IPS DF 4.7 (cell line): Measurements from ENCODE around the gene GATD1.

Experiments
- DNase-seq: peaks from one replicate; pipeline ENCODE4 v3.0.0-alpha.2; 2013; ENCODE audit warnings: low spot score; ENCODE audit errors: extremely low read depth

GATD1 gene

DNA sequence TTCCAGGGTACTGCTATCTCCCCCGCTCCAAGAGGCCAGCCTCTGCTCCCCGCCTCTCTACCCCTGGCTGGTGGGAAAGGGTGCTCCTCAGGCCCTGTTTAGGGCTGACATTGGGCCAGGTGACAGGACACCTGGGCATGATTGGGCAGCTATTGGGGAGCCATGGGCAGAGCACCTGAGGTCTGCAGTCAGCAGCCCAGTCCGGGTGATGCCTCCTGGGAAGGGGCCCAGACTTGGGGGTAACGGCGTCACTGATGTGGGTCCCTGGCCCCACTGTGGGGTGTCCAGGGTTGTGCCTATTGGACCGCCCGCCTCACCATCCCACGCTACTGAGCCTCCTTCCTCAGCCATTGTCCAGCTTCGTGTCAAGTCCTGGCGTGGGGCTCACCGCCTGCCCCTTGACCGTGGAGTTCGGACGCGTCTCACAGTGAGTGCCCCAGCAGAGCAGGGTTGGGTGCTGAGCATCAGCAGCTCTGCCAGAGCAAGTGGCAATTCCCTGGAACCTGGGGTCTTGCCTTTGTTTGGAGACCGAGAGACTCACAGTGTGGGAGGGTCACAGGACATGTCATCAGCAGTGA is 2.8 kb upstream of the GATD1 start:
- no peak for DNase-seq

DNA sequence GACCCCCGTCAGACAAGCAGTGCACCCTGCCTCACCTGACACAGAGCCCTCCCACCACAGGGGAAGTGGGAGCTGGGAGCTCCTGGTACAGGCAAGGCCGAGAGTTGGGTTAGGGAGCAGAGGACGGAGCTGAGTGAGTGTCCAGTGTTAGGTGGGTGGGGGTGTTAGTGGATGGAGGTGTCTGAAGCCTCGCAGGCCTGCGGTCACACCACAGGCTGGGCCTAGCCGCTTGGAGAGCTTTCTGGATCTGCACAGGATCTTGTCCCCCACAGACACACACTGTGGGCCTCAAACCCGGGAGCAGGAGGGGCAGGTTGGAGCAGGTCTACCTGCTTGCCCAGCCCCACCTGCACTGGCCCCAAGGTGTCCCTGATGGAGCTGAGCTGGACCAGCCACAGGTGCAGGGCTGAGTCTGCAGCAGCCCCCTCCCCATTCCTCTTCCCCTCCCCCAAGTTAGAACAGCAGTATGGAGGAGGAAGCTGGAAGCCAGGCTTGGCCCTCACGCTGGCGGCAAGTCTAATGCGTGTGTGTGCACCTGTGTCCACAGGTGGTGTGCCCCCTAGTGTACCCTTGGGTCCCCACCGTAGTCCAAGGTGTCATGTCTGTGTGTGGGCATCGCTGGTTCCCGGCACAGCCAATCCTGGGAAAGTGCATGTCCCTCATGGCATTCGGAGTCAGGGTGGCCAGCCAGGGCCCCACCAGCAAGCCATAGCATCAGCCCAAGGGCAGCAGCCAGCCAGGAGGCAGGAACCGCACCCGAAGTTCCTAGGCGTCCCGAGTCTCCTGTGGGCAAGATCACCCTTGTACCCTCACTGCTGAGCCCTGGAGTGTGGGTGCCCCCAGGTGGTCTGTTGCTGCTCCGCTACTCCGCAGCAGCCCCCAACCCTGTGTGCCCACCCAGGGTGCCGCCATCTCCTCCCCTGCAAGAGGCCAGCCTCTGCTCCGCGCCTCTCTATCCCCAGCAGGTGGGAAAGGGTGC is 2.0 kb upstream of the GATD1 start:
- DNase-seq = no peak

DNA sequence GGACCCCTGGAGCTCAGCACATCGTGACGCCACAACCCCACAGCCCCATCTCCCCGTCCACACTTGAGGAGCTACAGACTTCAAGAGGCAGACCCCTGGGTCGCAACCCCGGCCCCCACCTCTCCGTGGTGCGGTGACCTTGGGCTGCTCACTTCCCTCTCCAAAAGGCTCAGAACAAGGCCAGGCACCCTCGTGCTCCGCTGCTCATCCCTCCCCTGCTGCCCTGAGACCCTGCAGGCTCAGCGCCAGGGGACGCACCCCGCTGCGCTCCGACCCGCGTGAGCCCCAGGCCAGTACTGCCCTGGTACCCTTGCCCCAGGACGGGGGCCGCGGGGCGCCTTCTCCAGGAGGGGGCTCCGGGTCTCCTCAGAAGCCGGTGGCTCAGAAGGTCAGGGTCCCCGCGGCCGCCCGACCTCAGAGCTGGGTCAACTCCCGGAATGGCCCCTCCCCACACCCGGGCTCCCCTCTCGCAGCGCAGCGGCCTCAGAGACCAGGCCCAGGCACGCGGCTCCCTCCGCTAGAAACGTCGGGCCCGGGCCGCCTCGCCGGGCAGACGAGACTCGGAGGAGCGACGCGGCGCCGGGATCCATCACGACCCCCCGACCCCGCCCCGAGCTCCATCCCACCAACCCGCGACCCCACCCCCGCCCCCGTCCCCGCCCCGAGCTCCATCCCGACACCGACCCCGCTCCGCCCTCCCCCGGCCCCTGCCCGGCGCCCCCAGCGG is 563 bp downstream of the GATD1 start:
- DNase-seq = no peak

DNA sequence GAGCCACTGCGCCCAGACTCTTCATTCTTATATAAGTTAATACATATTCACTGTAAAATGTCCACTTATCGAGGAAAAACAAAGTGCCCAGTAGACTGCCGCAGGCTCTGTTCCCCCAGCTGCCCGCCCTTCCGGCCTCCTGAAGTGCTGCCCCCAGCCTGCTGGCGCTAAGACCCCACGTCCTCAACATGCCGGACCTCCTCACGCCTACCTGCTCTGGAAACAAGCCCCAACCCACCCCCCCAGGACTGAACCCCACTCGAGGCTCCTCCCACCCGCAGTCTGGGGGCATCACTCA is 1.1 kb downstream of the GATD1 start:
- no peak for DNase-seq

DNA sequence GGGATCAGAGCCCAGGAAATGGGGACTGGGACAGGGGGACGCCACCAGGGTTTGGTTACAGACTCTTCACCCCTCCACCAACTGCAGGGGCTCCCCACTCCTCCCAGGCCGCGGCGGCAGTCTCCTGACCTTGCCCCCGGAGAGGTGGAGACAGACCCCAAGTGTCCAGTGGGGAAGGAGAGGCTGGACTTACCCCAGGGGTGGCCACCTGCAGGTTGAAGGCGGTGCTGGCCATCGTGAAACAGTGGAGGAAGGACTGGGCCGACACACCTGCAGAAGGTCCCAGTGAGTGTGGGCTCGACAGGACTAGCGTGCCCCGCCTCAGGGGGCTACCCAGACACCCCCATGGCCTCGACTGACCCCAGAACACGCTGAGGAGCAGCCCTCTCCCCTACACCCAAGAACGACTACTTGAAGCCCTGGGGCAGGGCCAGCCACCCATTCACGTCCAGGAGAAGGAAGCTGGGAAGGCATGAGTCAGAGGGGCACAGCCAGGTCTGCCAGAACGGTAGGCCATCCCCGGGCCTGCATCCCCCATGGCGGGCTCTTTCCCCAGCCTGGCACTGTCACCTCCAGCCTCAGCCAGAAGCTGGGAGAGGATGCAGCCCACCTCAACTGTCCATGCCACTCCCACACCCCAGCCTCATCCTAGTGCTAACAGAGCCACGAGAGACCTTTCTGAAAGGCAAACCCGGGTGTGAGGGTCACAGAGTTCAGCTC is 2.3 kb downstream of the GATD1 start:
- no peak for DNase-seq

DNA sequence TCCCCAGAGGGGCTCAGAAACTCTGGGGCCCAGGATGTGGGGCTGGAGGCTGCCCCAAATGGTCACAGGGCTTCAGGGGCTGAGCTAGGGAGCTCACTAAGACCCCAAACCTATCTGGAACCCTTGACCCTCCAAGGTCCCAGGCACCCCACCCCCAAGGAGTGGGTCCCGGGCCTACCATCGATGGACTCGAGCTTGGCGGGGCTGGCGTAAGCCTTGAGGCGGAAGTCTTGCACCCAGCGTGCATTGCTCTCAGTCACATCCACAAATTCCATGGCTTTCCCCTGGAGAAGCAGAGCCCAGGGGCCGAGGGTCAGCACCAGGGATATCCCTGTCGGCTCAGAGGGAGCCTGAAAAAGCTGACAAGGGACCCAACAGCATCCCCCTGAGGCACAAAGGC is 3.5 kb downstream of the GATD1 start:
- no peak for DNase-seq

DNA sequence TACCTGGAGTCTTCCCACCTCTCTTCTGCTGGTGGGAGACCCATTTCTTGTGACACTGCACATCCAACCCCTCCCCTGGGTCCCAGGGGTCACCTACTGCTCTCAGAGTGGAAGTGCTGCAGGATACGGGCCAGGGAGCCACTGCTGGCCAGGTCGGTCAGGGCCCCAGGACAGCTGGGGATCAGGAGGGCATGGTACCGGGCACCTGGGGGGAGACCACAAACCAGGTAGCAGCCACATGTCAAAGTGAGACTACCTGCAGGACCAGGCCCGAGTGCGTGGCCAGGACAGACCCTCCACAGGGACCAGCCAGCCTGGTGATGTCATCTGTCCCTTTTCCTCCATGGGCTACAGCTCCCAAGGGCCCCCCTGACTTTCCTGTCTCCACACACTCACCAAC is 3.9 kb downstream of the GATD1 start:
- DNase-seq = no peak

DNA sequence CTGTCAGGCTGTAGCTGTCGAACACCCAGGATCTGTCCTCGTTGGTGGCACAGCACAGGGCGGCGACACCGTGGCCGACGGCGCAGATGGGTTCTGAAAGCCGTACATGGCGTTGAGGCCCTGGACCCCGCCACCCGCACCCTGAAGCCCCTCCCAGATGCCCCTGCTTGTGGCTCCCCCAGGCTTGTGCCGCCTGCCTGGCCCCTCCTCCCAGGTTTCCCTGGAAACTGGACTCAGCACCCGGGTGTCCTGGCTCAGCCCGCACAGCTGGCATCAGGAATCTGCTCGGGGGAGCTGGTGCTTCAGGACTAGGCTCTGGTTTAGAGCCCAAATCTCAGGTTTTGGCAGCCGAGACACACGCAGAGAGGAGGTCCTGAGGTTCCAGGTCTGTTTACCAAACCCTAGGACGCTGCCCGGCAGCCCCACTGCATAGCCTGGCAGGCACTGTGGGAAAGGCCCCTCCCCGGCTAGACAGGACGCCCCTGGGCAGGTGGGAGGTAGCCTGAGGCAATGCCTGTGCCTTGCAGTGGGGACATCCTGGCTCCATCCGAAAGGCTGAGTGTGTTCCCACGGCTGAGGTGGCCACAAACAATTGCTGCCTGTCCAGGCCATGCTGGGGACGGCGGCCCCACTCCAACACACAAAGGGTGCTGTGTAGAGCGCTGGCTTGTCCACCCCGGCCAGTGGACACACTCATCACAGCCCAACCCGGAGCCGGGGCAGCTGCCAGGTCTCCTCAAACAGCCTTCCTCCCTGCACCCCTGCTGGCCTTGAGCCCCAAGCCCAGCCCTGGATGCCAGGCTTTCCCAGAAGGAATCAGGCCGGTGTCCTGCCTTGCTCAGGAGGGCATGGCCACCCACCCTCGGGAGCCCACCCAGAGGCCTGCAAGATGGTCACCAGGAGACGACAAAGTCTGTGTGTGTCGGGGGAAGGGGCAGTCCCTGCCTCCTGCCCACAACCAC is 4.6 kb downstream of the GATD1 start:
- no peak for DNase-seq

DNA sequence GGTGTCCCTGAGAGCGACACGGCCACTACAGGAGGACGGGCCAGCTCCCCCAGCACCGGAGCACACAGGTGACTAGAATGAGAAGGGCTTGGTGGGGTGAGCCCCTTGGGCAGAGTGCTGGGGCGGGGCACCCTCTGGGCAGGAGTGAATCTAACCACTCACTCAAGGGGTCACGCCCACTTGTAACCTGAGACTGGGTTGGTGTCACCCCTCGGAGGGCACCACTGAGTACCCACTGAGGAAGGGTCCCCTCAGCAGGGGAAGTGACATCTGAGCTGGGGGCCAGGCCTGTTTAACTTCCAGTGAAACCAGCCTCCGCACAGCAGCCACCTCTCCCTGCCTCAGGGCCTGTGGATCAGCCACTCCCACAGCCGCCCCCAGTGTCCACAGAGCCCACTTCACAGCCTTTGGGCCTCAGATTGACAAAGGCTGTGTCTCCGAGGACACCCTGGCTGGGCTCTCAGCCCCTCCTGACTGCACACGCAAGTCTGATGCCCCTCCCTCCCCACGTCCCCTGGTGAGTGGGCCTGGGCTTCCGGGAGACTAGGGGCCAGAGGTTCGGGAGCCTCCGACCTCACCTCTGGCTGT is 5.6 kb downstream of the GATD1 start:
- DNase-seq = no peak

DNA sequence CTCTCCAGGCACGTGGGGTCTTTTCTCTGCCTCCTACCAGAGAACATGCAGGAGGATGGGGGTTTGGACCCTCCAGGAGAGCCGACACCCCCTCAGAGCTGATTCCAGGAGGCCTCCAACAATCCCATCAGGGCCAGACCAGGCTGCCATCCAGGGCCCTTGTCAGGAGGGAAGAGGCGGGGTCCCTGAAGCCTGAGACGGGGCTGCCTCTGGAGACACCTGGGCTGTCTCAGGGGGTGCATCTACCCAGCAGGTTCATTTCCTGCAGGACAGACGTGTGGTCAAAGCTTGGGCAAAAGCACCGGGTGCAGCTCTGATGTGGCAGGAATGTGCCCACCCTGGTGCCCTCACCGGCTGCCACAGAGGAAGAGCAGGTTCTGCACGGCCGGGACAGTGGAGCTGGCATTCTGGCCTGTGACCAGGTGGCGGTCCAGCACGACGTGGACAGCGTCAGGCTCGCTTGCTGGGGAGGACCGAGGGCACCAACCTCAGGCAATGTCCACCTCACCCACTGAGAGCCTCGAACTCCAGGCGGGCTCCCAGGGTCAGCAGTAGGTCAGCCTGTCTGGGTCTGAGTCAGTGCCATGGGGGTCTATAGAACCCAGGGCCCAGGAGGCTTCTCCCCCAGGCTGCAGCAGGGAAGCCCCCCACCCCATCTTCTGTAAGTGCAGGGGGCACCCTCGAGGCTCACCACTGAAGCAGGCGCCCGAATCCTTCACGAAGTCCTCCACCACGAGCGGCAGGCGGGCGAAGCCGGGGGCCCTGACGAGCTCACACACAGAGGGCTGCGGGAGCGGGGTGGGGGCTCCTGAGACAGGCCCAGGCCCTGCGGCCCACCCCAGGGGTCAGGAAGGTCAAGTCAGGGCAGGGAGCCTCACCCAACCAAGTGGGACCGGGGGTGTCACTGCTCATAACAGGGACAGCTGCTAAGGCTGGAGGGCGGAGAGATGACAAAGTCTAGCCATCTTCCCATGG is 6.4 kb downstream of the GATD1 start:
- DNase-seq = no peak

DNA sequence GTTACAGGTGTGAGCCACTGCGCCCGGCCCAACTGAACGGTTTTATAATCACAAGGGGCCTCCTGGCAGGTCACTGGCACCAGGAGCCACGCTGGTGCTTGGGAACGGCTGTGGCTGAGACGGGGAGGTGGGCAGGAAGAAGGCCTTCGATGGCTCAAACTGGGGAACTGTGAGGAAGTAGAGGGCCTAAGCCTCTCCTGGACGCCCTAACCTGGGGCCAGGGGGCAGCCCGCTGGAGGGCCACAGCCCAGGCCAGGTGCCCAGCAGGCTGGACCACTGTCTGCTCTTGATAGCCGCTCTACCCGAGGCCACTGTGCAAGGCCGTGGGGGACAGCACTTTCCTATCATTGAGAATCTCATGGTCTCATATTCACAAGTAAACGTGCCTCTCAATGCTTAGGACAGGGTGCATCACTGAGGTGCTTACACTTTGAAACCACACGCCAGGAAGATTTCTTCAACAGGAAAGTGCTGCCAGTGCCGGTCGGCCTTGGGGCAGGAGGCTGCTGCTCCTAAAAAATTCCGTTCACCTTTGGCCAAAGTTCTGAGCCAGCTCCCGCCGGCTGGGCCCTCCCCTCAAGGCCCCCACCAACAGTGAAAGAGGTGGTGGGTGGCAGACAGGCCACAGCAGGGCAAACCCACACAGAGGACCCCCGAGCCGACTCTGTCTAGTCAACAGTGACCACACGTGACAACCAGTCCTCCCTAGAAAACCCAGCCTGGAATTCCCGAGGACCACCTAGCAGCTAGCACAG is 7.2 kb downstream of the GATD1 start:
- no peak for DNase-seq

DNA sequence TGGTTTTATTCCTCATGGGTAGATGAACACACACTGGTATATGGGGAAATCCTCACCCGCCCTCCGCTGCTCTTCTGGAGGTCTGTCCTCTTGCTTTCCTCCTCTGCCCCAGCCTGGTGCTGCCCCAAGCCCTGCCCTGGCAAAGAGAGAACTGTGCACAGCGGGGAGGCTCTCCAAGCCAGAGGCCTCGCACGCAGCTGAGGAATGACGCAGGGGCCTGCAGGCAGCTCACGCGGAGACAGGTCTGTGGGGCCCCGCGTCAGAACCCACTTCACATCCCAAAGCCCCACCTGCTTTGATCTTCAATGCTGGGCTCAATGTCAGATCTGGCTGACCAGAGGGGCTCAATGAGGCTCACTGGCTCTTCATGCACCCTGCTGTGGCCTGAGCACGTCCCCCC is 10.0 kb downstream of the GATD1 start:
- no peak for DNase-seq

DNA sequence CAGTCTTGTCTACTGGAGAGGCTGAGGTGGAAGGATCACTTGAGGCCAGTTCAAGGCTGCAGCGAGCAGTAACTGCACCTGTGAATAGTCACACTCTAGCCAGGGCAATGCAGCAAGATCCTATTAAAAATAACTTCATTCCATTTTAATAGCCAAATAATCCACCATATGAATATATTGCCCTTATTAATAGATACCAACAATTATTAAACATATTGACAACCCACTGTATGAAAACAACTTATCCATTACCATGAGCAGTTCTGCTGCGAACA is 10.4 kb downstream of the GATD1 start:
- DNase-seq = no peak

DNA sequence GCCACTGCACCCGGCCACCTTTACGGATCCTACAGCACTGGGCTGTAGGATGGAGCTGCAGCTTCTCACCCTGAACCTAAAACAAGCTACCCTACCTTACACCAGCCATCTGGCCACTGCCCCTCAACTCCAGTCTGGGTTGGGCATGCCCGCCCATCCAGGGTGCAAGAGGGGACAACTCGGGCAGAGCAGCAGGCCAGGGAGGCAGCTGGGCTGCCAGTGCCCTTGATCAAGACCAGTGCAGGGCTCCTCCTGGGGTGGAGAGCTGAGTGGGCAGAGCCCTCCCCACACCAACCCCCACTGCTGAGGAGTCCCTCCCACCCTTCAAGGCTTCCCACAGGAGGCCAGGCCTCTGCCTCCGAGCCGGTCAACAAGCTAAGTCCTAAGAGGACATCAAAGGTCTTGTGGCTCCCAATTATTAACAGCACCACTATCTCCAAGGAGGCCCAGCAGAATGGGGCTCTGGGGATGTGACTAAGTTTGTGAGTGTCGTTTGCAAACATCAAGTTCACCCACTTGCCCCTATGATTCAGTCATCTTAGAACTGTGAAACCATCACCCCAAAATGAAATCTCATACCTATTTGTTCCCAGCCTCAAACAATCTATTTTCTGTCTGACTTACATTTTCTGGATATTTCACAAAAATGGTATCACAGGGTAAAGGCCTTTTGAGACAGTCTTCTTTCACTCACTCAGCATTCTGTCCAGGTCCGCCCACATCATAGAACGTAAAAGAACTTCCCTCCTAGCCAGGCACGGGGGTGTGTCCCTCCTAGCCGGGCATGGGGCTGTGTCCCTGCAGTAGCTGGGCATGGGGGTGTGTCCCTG is 11.0 kb downstream of the GATD1 start:
- no peak for DNase-seq

DNA sequence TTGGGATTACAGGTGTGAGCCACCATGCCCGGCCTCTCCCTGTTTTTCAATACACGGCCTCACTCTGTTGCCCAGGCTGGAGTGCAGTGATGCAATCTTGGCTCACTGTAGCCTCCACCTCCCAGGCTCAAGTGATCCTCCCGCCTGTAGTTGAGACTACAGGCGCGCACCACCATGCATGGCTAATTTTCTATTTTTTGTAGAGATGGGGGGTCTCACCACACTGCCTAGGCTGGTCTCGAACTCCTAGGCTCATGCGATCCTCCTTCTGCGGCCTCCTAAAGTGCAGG is 11.5 kb downstream of the GATD1 start:
- no peak for DNase-seq

DNA sequence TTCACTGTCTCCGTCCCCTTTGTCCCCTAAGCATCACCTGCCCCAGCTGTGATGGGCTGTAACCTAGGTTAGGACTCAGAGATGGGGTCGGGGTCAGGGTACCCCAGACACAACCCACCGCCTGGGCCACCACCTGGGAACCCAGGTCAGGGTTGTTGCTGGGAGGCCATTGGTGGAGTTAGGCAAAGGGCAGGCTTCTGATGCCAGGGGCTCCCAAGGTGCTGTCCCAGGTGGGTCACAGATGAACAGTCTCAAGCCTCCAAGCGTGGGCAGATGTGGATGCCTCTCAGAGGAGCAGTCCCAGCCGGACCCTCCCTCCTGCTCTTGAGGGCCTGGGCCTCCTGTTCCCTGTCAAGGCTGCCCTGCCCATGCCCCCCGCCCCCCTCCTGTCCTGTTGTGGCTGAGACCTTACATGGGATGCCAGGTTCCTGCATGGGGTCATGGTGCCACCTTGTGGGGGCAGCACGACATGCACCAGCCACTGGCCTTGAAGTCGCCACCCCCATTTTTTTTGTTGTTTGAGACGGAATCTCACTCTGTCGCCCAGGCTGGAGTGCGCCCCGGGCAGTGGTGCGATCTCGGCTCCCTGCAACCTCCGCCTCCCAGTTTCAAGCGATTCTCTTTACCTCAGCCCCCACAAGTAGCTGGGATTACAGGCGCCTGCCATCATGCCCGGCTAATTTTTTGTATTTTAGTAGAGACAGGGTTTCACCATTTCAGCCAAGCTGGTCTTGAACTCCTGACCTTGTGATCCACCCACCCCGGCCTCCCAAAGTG is 12.1 kb downstream of the GATD1 start:
- DNase-seq = no peak

DNA sequence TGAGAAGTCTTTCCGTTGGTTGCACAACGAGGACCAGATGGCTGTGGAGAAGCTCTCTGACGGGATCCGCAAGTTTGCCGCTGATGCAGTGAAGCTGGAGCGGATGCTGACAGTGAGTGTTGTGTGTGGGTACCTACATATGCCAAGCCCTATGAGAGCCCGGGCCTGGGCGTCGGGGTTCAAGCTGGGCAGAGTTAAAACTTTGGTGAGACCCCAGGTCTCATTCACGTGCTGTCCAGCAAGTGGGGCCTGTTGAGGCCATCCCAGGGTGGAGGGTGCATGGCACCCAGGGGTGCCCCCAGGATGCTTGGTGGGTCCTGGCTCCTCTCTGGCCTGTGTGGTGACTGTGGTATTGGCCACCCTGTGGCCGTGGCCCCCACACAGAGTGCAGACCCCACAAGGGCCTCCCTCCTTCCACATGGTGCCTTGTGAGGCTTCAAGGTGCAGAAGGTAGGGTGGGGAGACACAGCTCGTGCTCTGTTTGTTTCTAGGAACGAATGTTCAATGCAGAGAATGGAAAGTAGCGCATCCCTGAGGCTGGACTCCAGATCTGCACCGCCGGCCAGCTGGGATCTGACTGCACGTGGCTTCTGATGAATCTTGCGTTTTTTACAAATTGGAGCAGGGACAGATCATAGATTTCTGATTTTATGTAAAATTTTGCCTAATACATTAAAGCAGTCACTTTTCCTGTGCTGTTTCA is 12.8 kb downstream of the GATD1 start:
- no peak for DNase-seq
